Lower leg skin (tissue), 3 donors: ENCODE results near the gene NUP214.

Experiments
- POLR2A ChIP-seq, 2 donors: fragments of 450-650 bp; IDR thresholded peaks; one replicate each; pipeline ENCODE4 v1.6.1; 2016 to 2017; ENCODE audit warnings: antibody characterized with exemption in 2 of 2, mild to moderate bottlenecking in 1 of 2, moderate library complexity in 1 of 2
- TF ChIP-seq, protein P1 (sequence below), 3 donors: fragments of 450-650 bp; IDR thresholded peaks; one replicate each; pipeline ENCODE4 v1.5.1; 2016; ENCODE audit warnings: antibody characterized with exemption in 3 of 3, mild to moderate bottlenecking in 3 of 3, moderate library complexity in 2 of 3

DNA sequence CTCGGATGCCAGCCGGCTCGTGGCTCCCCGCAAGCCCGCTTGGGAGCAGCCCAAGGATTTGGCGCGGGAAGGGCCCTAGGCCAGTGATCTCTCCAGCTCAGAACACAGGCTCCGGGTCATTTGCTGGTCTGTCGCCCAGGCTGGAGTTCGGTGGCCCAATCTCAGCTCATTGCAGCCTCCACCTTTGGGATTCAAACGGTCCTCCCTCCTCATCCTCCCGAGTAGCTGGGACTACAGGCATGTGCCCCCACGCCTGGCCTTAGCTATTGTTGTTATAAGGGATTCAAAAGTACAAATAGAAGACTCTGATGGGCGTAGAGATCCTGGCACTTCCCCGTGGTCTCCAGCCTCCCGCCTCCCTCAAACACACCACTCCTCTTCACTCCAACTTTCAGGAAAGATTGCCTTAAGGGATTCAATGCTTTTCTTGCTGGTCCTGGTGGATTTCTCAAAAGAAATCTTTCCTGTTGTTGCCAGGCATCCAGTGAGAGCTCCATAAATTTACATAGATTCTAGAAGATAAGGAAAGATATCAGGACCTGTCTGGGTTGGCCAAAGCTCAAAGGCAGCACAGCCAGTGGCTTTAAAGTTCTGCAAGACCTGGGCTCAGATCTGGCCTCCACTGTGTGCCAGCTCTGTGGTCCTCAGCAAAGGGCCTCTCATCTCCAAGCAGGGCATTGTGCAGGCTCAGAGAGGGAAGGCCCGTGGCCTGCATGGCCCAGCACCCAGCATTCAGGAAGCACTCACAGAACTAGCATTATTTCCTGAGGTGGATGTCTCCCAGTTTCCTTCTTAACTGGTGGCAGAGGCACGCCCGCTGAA, 28.0 kb upstream of the NUP214 start:
- TF ChIP-seq POLR2A (IDR thresholded peaks at IDR 0.05), result no peak
- TF ChIP-seq, protein P1, sequence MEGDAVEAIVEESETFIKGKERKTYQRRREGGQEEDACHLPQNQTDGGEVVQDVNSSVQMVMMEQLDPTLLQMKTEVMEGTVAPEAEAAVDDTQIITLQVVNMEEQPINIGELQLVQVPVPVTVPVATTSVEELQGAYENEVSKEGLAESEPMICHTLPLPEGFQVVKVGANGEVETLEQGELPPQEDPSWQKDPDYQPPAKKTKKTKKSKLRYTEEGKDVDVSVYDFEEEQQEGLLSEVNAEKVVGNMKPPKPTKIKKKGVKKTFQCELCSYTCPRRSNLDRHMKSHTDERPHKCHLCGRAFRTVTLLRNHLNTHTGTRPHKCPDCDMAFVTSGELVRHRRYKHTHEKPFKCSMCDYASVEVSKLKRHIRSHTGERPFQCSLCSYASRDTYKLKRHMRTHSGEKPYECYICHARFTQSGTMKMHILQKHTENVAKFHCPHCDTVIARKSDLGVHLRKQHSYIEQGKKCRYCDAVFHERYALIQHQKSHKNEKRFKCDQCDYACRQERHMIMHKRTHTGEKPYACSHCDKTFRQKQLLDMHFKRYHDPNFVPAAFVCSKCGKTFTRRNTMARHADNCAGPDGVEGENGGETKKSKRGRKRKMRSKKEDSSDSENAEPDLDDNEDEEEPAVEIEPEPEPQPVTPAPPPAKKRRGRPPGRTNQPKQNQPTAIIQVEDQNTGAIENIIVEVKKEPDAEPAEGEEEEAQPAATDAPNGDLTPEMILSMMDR (IDR thresholded peaks at IDR 0.05), result no peak
